ENCODE data around the gene ATP23. TPM values are rescaled to one million over a fixed set of nuclear protein-coding genes. Genes with fewer than 3 reads are reported as not detected.

ATP23 gene
- total RNA-seq, 1 donor from 2014 or later, result 5.4 TPM

GRCh38 chr12:57906821-57907220, 34.5 kb upstream of the ATP23 start:
- no peak for TF ChIP-seq CTCF (IDR thresholded peaks at IDR 0.05)
- Histone ChIP-seq H3K9me3 (no peaks in the 10 kb centered on the region), H3K27me3 (ENCODE audit: low read depth) (no peaks in the 10 kb centered on the region), H3K4me1 (peaks cover 17% of the 10 kb centered on the region), H3K36me3 (no peaks in the 10 kb centered on the region), H3K4me3 (no peak overlapping the region), H3K27ac (no peak overlapping the region)
- no peak for ATAC-seq
- intact Hi-C loops (cut with DNase I), result no loop called here
- DNase-seq, result no peak

GRCh38 chr12:57907281-57907680, 34.1 kb upstream of the ATP23 start:
- H3K4me3 ChIP-seq, result no peak overlapping the region
- no peaks in the 10 kb centered on the region for H3K9me3 ChIP-seq
- no peak overlapping the region for H3K27ac ChIP-seq
- intact Hi-C loops (cut with DNase I), result no loop called here
- no peaks in the 10 kb centered on the region for H3K27me3 ChIP-seq (ENCODE audit: low read depth)
- ATAC-seq, result no peak
- DNase-seq, result no peak
- no peak for TF ChIP-seq CTCF (IDR thresholded peaks at IDR 0.05)
- H3K4me1 ChIP-seq, result peaks cover 17% of the 10 kb centered on the region
- no peaks in the 10 kb centered on the region for H3K36me3 ChIP-seq

DNA sequence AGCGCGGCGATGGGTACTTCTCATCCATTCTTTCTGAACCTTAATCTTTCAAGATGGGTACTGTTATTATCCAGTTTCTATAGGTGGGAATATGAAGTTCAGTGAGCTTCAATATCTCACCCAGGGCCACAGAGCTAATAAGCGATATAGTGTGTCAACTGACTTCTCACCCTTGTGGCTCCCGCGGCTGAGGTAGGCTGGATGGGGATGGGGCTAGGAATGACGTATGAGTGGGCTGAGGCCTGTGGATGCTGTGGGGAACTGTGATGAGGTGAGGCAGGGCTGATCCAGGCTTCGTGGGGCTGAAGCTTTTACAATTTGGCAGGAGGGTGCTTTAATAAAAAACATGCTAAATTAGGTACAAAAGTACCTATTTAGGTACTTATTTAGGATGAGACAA, 32.9 kb upstream of the ATP23 start:
- Histone ChIP-seq H3K27ac (no peak overlapping the region), H3K27me3 (ENCODE audit: low read depth) (no peaks in the 10 kb centered on the region), H3K4me3 (no peak overlapping the region), H3K9me3 (no peaks in the 10 kb centered on the region), H3K36me3 (no peaks in the 10 kb centered on the region), H3K4me1 (peaks cover 7% of the 10 kb centered on the region)
- no peak for ATAC-seq
- intact Hi-C loops (cut with DNase I), result no loop called here
- no peak for DNase-seq
- no peak for TF ChIP-seq CTCF (IDR thresholded peaks at IDR 0.05)

DNA sequence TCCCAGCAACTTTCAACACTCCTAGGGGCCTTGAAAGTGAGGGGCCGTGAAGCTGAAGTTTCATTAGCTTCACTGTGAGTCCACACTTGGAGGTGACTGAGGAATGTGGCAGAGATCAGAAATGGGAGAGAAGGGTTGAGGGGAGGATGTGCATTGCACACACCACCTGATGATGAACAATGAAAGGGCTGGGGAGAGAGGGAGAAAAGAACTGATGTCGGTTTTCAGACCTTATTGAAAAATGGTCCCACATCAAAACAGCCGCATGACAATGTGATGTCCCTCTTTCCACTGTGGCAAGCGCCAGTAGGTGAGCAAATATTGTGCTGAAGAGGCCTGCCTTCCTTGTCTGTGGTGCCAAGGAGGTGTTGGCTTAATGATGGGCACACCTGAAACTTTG, 32.3 kb upstream of the ATP23 start:
- no peak overlapping the region for H3K27ac ChIP-seq
- TF ChIP-seq CTCF (IDR thresholded peaks at IDR 0.05), result no peak
- no peaks in the 10 kb centered on the region for H3K9me3 ChIP-seq
- H3K4me1 ChIP-seq, result peaks cover 7% of the 10 kb centered on the region
- H3K27me3 ChIP-seq (ENCODE audit: low read depth), result no peaks in the 10 kb centered on the region
- DNase-seq, result no peak
- intact Hi-C loops (cut with DNase I), result no loop called here
- H3K4me3 ChIP-seq, result no peak overlapping the region
- ATAC-seq, result no peak
- H3K36me3 ChIP-seq, result no peaks in the 10 kb centered on the region

- no peak for ATAC-seq
- Histone ChIP-seq H3K27me3 (ENCODE audit: low read depth) (no peaks in the 10 kb centered on the region), H3K36me3 (no peaks in the 10 kb centered on the region), H3K9me3 (no peaks in the 10 kb centered on the region), H3K27ac (no peak overlapping the region), H3K4me1 (peaks cover 7% of the 10 kb centered on the region), H3K4me3 (no peak overlapping the region)
- intact Hi-C loops (cut with DNase I), result no loop called here
- no peak for DNase-seq
- TF ChIP-seq CTCF (IDR thresholded peaks at IDR 0.05), result no peak
These were observed 31.8 kb upstream of the ATP23 start for GRCh38 chr12:57909611-57910010.

GRCh38 chr12:57918147-57918546, 23.2 kb upstream of the ATP23 start:
- no peak for TF ChIP-seq CTCF (IDR thresholded peaks at IDR 0.05)
- Histone ChIP-seq H3K4me1 (no peaks in the 10 kb centered on the region), H3K27me3 (ENCODE audit: low read depth) (no peaks in the 10 kb centered on the region), H3K36me3 (no peaks in the 10 kb centered on the region), H3K9me3 (no peaks in the 10 kb centered on the region), H3K4me3 (no peak overlapping the region), H3K27ac (no peak overlapping the region)
- intact Hi-C loops (cut with DNase I), result no loop called here
- DNase-seq (no peak), ATAC-seq (no peak)
